Effector memory CD8-positive, alpha-beta T cell (primary cell): ENCODE results near the gene CTXN3.

Experiments
- ATAC-seq: fragments of 150-1000 bp; cut with Tn5 transposase; replicated peaks from 2 replicates; pipeline ENCODE4 v1.10.0; 2021; ENCODE audit warnings: mild to moderate bottlenecking, moderate library complexity
- DNase-seq, 3 experiments: peaks; one replicate each; pipeline ENCODE4 v3.0.0; 2021
- H3K27ac Mint-ChIP-seq, 2 donors: one replicate each; pipeline ENCODE4 v1.8.0; 2022; ENCODE audit warnings: mild to moderate bottlenecking in 2 of 2, mixed read lengths in 2 of 2, moderate library complexity in 2 of 2
- H3K27me3 Mint-ChIP-seq, 2 donors: one replicate each; pipeline ENCODE4 v1.8.0; 2022; ENCODE audit warnings: mixed read lengths in 2 of 2
- H3K36me3 Mint-ChIP-seq: one replicate; pipeline ENCODE4 v1.8.0; 2022; ENCODE audit warnings: mild to moderate bottlenecking, moderate library complexity, mixed read lengths; ENCODE audit not compliant: insufficient read depth
- H3K4me1 Mint-ChIP-seq, 2 donors: one replicate each; pipeline ENCODE4 v1.8.0; 2022; ENCODE audit warnings: low read depth in 2 of 2, mixed read lengths in 2 of 2
- H3K4me3 Mint-ChIP-seq, 2 donors: one replicate each; pipeline ENCODE4 v1.8.0; 2022; ENCODE audit warnings: mild to moderate bottlenecking in 2 of 2, mixed read lengths in 2 of 2, moderate library complexity in 2 of 2
- H3K9me3 Mint-ChIP-seq, 2 donors: one replicate each; pipeline ENCODE4 v1.8.0; 2022; ENCODE audit warnings: mixed read lengths in 2 of 2
- total RNA-seq, 9 experiments: gene quantifications; one replicate each; lab custom pipeline; 2026; lab: John Stamatoyannopoulos, UW

Gene CTXN3
- total RNA-seq, result 0 reads per million in 9 experiments

- Mint-ChIP-seq H3K9me3 (no peaks in the 10 kb centered on the region), H3K27me3 (peaks cover 6 to 35% of the 10 kb centered on the region in 2 donors), H3K4me3 (no peak within 1 kb of the TSS), H3K27ac (no peak within 1 kb of the TSS), H3K36me3 (no peaks in the 10 kb centered on the region), H3K4me1 (no peaks in the 10 kb centered on the region)
- ATAC-seq (no peak), DNase-seq (no peak)
Measured at GRCh38 chr5:127649018-127649439, at the start of gene CTXN3. Gene CTXN3 (plus strand): TSS chr5:127649082. CDS start chr5:127657522, 8,440 bp downstream.

DNA sequence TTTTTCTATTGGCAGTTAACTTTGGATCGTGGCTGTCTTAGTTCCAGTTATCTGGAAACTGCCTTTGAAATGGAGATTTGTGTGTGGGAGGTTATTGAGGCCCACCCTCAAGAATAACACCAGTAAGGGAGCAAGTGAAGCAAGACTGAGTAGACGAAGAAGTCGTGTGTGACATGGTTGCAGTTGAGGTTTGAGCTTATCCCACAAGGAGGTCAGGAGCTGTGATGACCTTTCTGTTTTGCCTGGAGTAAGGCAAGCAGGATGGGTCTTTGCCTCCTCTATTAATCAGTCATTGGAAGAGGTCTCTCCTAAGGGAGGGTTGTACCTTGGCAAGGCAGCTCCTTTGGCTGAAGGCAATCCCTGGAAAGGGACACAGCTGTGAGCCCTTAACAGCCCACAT is 49.6 kb upstream of the CTXN3 start:
- no peak for DNase-seq
- Mint-ChIP-seq H3K4me3 (no peak overlapping the region), H3K4me1 (peaks cover 0 to 1% of the 10 kb centered on the region in 2 donors), H3K9me3 (no peaks in the 10 kb centered on the region), H3K27me3 (peaks cover 15 to 20% of the 10 kb centered on the region in 2 donors), H3K27ac (no peak overlapping the region), H3K36me3 (no peaks in the 10 kb centered on the region)
- no peak for ATAC-seq

DNA sequence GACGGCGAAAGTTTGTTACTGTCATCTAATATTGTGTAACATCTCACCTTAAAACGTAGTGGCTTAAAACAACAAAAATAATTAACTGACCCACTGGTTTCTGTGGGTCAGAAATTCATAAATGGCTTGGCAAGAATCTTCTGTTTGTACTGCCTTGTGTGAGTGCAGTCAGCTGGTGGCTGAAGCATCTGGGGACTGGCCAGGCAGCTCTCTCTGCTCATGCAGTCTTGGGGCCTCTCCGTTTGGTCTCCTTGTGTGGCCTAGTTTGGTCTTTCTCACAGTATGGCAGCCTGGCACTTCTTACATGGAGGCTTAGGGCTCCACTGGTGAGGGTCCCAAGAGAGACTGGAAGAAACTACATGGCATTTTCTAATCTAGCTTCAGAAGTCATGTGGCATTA is 49.0 kb upstream of the CTXN3 start:
- no peak for ATAC-seq
- no peak overlapping the region for H3K27ac Mint-ChIP-seq
- H3K9me3 Mint-ChIP-seq, result no peaks in the 10 kb centered on the region
- no peaks in the 10 kb centered on the region for H3K36me3 Mint-ChIP-seq
- H3K4me3 Mint-ChIP-seq, result no peak overlapping the region
- peaks cover 0 to 1% of the 10 kb centered on the region in 2 donors for H3K4me1 Mint-ChIP-seq
- DNase-seq, result no peak
- peaks cover 15 to 20% of the 10 kb centered on the region in 2 donors for H3K27me3 Mint-ChIP-seq

DNA sequence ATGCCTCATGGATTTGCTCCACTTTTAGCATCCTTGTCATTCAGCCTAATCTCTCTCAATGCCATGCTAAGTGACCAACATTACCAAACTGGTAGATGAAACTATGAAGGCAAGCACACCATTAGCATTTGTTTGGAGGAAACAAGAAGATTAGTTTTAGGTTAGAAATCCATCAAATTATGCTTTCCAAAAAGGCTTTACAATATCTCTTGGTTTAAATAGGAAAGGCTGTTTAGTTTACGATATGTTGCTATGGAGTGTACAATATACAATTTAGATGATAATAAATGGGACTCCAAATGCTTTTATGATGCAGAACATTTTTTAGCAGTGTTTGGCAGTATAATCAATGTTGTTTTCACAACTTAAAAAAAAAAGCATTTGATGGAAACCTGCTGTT is 47.8 kb upstream of the CTXN3 start:
- no peak overlapping the region for H3K4me3 Mint-ChIP-seq
- no peak for DNase-seq
- H3K9me3 Mint-ChIP-seq, result no peaks in the 10 kb centered on the region
- peaks cover 15 to 20% of the 10 kb centered on the region in 2 donors for H3K27me3 Mint-ChIP-seq
- H3K36me3 Mint-ChIP-seq, result no peaks in the 10 kb centered on the region
- no peak for ATAC-seq
- H3K4me1 Mint-ChIP-seq, result no peaks in the 10 kb centered on the region
- H3K27ac Mint-ChIP-seq, result no peak overlapping the region

DNA sequence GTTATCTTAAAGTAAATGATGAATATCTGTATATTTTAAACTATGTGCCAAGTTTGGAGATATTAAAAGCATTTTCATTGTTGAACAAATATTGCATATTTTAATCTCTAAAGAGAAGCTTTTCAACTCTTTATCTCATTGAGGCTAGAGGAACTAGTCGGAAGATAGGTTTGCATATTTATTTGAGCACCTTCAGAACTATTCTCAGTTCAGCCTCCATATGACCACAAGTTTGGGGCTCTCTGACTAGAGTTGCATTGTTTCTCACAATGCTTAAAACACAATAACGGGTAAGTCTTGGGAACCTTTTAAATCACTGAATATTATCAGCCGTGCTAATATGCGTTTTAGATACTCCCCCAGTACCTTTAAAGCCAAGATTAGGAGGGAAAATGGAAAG is 47.3 kb upstream of the CTXN3 start:
- no peak overlapping the region for H3K4me3 Mint-ChIP-seq
- no peaks in the 10 kb centered on the region for H3K36me3 Mint-ChIP-seq
- DNase-seq (no peak), ATAC-seq (no peak)
- H3K4me1 Mint-ChIP-seq, result no peaks in the 10 kb centered on the region
- no peak overlapping the region for H3K27ac Mint-ChIP-seq
- H3K9me3 Mint-ChIP-seq, result no peaks in the 10 kb centered on the region
- H3K27me3 Mint-ChIP-seq, result peaks cover 15 to 20% of the 10 kb centered on the region in 2 donors

- H3K9me3 Mint-ChIP-seq, result no peaks in the 10 kb centered on the region
- ATAC-seq (no peak), DNase-seq (no peak)
Measured at GRCh38 chr5:127602481-127602880, 46.4 kb upstream of the CTXN3 start.

GRCh38 chr5:127602896-127603844 is 45.7 kb upstream of the CTXN3 start:
- no peak for DNase-seq
- no peak for ATAC-seq
- H3K27ac Mint-ChIP-seq, result no peak overlapping the region
- no peaks in the 10 kb centered on the region for H3K9me3 Mint-ChIP-seq
- H3K36me3 Mint-ChIP-seq, result no peaks in the 10 kb centered on the region
- H3K27me3 Mint-ChIP-seq, result peaks cover 15 to 20% of the 10 kb centered on the region in 2 donors
- H3K4me1 Mint-ChIP-seq, result no peaks in the 10 kb centered on the region
- no peak overlapping the region for H3K4me3 Mint-ChIP-seq

More at GRCh38 chr5:127602481-127602880, 46.4 kb upstream of the CTXN3 start:
- no peak overlapping the region for H3K27ac Mint-ChIP-seq
- no peaks in the 10 kb centered on the region for H3K4me1 Mint-ChIP-seq
- peaks cover 15 to 20% of the 10 kb centered on the region in 2 donors for H3K27me3 Mint-ChIP-seq
- H3K36me3 Mint-ChIP-seq, result no peaks in the 10 kb centered on the region
- no peak overlapping the region for H3K4me3 Mint-ChIP-seq

GRCh38 chr5:127608077-127608660 is 40.7 kb upstream of the CTXN3 start:
- Mint-ChIP-seq H3K4me1 (peaks cover 0 to 2% of the 10 kb centered on the region in 2 donors), H3K27me3 (peaks cover 14 to 26% of the 10 kb centered on the region in 2 donors), H3K27ac (no peak overlapping the region), H3K9me3 (no peaks in the 10 kb centered on the region), H3K36me3 (no peaks in the 10 kb centered on the region), H3K4me3 (no peak overlapping the region)
- ATAC-seq (no peak), DNase-seq (no peak)

DNA sequence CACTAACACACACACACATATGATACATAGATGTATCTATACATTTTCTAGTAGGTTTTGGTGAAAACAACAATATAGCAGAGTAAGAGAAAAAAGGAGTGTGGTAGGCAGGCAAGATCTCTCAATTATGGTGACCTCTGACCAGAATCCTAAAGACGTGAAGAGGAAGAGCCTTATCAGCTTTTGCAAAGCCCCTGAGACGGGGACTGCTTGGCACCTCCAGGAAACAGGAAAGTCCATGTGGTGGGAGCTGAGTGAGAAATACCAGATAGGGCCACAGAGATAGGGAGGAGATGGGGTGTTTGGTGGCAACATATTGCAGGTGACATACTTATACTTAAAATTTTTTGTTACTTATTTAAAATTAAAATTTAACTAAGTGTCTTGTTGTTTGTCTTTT is 39.9 kb upstream of the CTXN3 start:
- Mint-ChIP-seq H3K36me3 (no peaks in the 10 kb centered on the region), H3K27ac (no peak overlapping the region), H3K9me3 (no peaks in the 10 kb centered on the region), H3K27me3 (peaks cover 8 to 22% of the 10 kb centered on the region in 2 donors), H3K4me3 (no peak overlapping the region), H3K4me1 (peaks cover 0 to 2% of the 10 kb centered on the region in 2 donors)
- ATAC-seq (no peak), DNase-seq (no peak)

DNA sequence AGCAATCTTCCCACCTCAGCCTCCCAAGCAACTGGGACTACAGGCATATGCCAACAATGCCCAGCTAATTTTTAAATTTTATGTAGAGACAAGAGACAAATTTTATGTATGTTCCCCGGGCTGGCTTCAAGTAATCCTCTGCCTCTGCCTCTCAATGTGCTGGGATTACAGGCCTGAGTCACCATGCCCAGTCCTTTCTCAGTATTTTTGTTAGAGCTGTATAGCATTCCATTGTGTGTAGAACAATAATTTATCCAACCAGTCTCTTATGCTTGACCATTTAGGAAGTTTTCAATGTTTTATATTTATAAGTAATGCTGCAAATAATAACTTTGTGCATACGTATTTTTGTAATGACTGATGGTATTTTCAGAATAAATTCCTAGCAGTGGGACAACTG is 38.9 kb upstream of the CTXN3 start:
- no peak for DNase-seq

DNA sequence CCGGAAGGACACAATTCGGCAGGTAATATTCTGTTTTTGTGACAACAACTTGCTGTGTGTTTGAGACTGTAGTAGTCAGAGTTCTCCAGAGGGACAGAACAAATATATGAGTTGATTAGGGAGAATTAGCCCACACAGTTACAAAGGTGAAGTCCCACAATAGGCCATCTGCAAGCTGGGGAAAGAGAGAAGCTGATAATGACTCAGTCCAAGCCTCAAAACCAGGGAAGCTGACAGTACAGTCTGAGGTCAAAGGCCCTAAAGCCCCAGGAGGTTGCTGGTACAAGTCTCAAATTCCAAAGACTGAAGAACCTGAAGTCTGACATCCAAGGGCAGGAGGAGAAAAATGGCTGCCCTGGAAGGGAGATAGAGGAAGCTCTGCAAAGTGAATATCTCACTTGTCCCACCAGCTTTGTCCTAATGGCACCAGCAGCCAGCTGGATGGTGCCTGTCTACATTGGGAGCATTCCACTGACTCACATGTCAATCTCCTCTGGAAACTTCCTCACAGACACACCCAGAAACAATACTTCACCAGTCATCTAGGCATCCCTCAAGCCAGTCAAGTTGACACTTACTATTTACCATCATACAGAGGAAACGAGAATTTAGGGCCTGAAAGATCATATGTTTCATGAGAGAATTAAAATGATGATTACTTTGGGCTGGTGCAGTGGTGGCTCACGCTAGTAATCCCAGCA is 36.3 kb upstream of the CTXN3 start:
- Mint-ChIP-seq H3K9me3 (no peaks in the 10 kb centered on the region), H3K27ac (no peak overlapping the region), H3K4me1 (peaks cover 0 to 2% of the 10 kb centered on the region in 2 donors), H3K4me3 (no peak overlapping the region), H3K27me3 (peaks cover 12 to 32% of the 10 kb centered on the region in 2 donors), H3K36me3 (no peaks in the 10 kb centered on the region)
- no peak for DNase-seq
- no peak for ATAC-seq

More for the DNA sequence above, 38.9 kb upstream of the CTXN3 start:
- Mint-ChIP-seq H3K9me3 (no peaks in the 10 kb centered on the region), H3K27me3 (peaks cover 12 to 22% of the 10 kb centered on the region in 2 donors), H3K36me3 (no peaks in the 10 kb centered on the region), H3K4me3 (no peak overlapping the region), H3K4me1 (peaks cover 0 to 2% of the 10 kb centered on the region in 2 donors), H3K27ac (no peak overlapping the region)
- no peak for ATAC-seq

DNA sequence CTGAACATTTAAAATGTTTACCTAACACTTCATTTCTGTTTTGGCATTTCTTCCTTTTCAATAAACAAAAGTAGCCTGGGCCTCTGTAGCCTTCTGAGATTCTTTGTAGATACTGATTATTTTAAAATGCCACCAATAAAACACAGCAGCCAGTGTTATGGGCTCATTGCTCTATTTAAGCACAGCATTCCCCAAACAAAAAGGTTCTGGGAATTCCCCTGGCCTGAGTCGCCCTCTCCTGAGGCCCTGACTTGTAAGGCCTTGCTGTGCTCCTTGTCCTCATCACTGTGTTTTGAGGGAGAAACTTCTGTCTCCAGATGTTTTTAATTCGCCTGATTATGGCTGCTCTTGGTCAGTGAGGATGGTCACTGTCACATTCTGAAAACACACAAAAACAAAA is 33.0 kb upstream of the CTXN3 start:
- Mint-ChIP-seq H3K9me3 (no peaks in the 10 kb centered on the region), H3K27me3 (peaks cover 13 to 37% of the 10 kb centered on the region in 2 donors), H3K4me1 (no peaks in the 10 kb centered on the region), H3K27ac (no peak overlapping the region), H3K4me3 (no peak overlapping the region), H3K36me3 (no peaks in the 10 kb centered on the region)
- DNase-seq (no peak), ATAC-seq (no peak)

DNA sequence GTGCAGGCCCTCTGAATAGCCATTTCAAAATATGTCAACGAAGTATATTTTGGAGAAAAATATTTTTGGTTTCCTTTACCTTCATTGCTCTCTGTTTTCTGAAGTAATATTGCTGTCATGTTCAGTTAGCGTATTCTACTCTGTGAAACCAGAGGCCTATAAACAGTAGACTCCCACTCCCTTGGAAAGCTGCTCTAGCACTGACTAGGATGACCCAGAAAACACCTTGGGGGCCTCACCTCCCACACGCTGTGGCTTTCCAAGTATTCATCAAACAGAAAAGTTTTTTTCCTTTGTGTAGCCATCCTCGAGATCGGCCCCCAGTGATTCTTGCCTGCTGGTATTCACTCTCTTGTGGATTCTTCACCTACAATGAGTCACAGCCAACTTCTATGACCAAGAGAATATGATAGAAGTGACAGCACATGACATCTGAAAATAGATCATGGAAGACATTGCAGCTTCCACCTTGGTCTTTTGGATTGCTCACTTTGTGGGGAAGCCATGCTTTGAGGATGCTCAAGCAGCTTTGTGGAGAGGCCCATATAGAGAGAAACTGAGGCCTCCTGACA is 28.9 kb upstream of the CTXN3 start:
- no peak overlapping the region for H3K27ac Mint-ChIP-seq
- no peaks in the 10 kb centered on the region for H3K9me3 Mint-ChIP-seq
- H3K4me3 Mint-ChIP-seq, result no peak overlapping the region
- no peak for ATAC-seq
- no peaks in the 10 kb centered on the region for H3K4me1 Mint-ChIP-seq
- peaks cover 10 to 19% of the 10 kb centered on the region in 2 donors for H3K27me3 Mint-ChIP-seq
- no peak for DNase-seq
- no peaks in the 10 kb centered on the region for H3K36me3 Mint-ChIP-seq
